GM10248 (cell line): Measurements from ENCODE around the gene SERPINA12.

ENCODE experiments used
- CTCF ChIA-PET: fragments of 300-600 bp; sonication (Branson Sonifier 250); formaldehyde crosslinking; extraction: SDS; loops from one replicate; lab custom pipeline; 2021; ENCODE audit warnings: antibody characterized with exemption; lab: Yijun Ruan, JAX
- POLR2A ChIA-PET: fragments of 350-650 bp; sonication (Branson Sonifier 250); formaldehyde crosslinking; extraction: SDS; loops from one replicate; lab custom pipeline; 2020; ENCODE audit warnings: antibody characterized with exemption; lab: Yijun Ruan, JAX
- DNase-seq: peaks from one replicate; pipeline ENCODE4 v3.0.0; 2012; ENCODE audit errors: extremely low spot score
- CTCF ChIP-seq: IDR thresholded peaks from 2 replicates; pipeline ENCODE4 v1.5.1; 2012; ENCODE audit warnings: mild to moderate bottlenecking, low read depth; ENCODE audit errors: extremely low read depth, missing control alignments, control extremely low read depth

SERPINA12 gene

GRCh38 chr14:94543449-94544124, 34.3 kb upstream of the SERPINA12 start:
- POLR2A ChIA-PET = no interaction called here

GRCh38 chr14:94542811-94543440, 33.7 kb upstream of the SERPINA12 start:
- ChIA-PET POLR2A (no interaction called here), CTCF (interaction anchor here (1.6 kb wide), 1 partner anchor 109 kb away, joined by 5 read pairs; no protein-coding TSS in a partner anchor)
- no peak for TF ChIP-seq CTCF
- no peak for DNase-seq

More at GRCh38 chr14:94543449-94544124, 34.3 kb upstream of the SERPINA12 start:
- no peak for TF ChIP-seq CTCF
- no peak for DNase-seq
- CTCF ChIA-PET = interaction anchor here (1.6 kb wide), 1 partner anchor 110 kb away, joined by 5 read pairs; no protein-coding TSS in a partner anchor

GRCh38 chr14:94542111-94542810, 33.0 kb upstream of the SERPINA12 start:
- no peak for TF ChIP-seq CTCF
- DNase-seq = no peak
- CTCF ChIA-PET = interaction anchor here (10.2 kb wide), 1 partner anchor 7 kb away, joined by 77 read pairs; no protein-coding TSS in a partner anchor
- POLR2A ChIA-PET = no interaction called here

- no peak for DNase-seq
- CTCF ChIA-PET = interaction anchor here (1.3 to 10.2 kb wide), 3 partner anchors 8 to 405 kb away, joined by 3 to 77 read pairs (median 4); no protein-coding TSS in a partner anchor
- TF ChIP-seq CTCF = no peak
- POLR2A ChIA-PET = no interaction called here
Observed at GRCh38 chr14:94541234-94541975, 32.1 kb upstream of the SERPINA12 start.

- TF ChIP-seq CTCF = peak; percentile 16
- CTCF ChIA-PET = interaction anchor here (0.7 to 10.2 kb wide), 7 partner anchors 9 to 403 kb away, joined by 3 to 77 read pairs (median 4); no protein-coding TSS in a partner anchor
- no peak for DNase-seq
- POLR2A ChIA-PET = no interaction called here
Observed at GRCh38 chr14:94540031-94540794, 30.9 kb upstream of the SERPINA12 start.
